HG03280 (cell line): Measurements from ENCODE around the gene ZNRF3.
"Not testable (repeated sequence)": the region's sequence is repeated elsewhere in the genome, so short reads cannot be mapped to it uniquely, and the experiment has no call there.

Experiments
- ATAC-seq: cut with Tn5 transposase; IDR thresholded peaks from one replicate; pipeline ENCODE4 v1.9.1; 2021; ENCODE audit warnings: mild to moderate bottlenecking, moderate library complexity; ENCODE audit not compliant: unreplicated experiment

ZNRF3 gene

DNA sequence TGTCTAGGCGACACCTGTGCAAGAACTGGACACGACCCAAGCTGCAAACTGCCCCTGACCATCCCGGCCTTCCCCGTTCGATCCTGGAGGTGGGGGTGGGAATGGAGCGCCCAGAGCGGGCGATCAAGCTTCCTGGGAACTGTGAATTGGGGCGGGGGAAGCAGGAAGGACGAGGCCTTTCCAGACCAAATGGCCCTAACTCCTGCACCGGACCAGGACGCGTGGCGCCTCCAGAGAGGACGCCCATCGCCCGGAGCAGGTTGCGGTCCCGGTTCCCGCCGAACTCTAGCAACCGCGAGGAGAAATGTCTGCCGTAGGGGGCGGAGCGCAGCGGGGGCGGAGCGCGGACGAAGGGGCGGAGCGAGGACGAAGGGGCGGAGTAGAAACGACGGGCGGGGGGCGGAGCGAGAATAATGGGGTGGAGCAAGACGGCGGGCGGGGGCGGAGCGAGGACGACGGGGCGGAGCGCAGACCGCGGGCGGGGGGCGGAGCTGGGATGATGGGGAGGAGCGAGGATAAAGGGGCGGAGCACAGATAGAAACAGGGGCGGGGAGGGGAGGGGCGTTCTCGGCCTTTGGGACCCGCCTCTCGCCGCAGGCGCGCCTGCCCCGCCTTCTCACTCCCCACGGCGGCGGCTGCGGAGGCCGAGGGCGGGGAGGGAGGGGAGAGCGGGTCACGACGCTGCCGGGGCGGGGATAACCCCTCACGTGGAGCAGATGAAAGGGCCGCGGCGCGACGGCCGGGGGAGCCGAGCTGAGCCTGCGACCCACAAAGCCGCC is at the start of gene ZNRF3:
Gene ZNRF3, plus strand, starts transcription at position 695 of the 779 bp plus-strand sequence. CDS start 195 bp downstream, outside the sequence.
- ATAC-seq, result peak; percentile 68

DNA sequence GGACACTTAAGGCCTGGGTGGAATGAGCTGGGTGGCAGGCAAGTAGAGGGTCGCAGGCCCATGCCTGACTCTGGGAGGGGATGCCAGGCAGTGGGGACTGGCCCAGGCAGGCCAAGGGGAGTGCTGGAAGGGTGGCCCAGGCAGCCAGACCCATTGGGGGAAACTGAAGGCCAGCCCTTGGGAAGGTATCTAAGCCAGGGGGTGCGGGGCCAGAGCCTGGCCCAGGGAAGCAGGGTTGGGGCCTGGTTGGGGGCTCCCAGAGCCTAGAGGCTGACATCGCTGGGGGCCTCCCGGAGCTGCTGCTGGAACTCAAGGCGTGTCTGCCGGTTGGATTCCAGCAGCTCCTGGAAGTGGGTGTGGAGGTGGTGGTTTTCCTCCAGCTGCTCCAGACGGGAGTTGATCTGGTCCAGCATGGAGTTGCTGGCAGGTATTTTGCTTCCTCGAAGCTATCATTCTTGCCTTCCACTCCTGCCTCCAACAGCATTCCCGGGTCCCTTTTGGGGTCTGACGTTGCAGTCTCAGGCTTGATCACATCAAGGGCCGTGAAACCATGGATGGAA is 47.7 kb upstream of the ZNRF3 start:
- no peak for ATAC-seq

DNA sequence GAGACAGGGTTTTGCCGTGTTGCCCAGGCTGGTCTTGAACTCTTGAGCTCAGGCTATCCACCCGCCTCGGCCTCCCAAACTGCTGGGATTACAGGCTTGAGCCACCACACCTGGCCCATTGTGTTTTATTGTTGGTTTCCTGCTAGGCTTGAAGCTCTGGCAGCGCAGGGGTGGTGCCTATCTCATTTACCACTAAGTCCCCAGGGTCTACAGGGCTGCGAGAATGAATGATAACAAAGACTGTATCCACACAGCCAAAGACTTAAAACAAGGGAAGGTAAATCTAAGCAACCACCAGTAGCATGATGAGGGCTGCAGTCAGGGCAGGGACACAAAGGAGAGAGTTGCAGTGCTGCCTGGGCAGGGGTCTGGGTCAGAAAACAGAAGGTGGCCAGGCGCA is 45.7 kb upstream of the ZNRF3 start:
- ATAC-seq, result no peak

DNA sequence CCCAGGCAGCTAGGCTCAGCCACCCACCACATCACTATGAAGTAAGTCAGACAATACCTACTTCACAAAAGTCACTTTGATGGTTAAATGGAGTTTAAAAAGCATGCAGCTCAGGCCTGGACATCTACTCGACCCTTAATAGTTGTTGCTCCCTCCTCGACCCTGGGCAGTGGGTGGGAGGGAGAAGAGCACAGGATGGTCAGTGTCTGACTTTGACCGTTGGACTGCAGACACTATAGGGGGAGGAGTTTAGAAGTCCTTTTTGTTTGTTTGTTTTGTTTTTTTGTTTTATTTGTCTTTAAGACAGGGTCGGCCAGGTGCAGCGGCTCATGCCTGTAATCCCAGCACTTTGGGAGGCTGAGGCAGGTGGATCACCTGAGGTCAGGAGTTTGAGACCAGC is 44.4 kb upstream of the ZNRF3 start:
- ATAC-seq, result no peak

DNA sequence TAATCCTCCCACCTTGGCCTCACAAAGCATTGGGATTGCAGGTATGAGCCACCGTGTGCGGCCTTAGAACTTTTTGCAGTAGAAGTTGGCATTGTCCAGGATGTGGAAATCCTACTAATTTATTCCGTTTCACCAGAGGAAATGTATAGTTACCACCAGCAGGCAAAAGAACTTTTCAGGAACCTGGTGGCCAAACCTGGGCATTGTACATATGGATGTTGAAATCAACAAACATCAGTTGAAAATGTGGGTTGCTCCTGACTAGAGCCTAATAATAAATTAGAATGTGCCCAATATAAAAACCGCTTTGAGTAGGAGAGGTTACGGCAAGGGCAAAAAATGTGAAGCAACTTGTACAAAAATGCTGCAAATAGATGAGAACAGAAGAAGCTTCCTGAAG is 42.3 kb upstream of the ZNRF3 start:
- ATAC-seq, result no peak

DNA sequence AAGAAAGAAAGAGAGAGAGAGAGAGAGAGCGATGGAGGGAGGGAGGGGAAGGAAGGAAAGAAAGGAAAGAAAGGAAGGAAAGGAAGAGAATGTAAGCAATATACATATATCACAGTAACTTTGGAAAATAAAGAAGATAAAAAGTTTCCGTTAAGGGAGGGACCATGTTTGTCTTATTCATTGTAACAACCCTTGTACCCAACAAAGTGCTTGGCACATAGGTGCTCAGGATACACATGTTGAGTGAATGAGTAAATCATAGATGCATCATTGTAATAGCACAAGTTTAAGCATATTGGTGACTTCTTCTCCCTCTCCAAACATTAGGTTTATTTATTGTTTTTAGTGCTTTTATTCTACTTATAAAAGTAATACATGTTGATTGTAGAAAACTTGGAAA is 39.7 kb upstream of the ZNRF3 start:
- no peak for ATAC-seq

- not testable (repeated sequence) for ATAC-seq
These were observed 39.1 kb upstream of the ZNRF3 start for GRCh38 chr22:28844277-28844676.

- no peak for ATAC-seq
These were observed 36.4 kb upstream of the ZNRF3 start for GRCh38 chr22:28846994-28847393.

- ATAC-seq, result no peak
These were observed 27.8 kb upstream of the ZNRF3 start for GRCh38 chr22:28855355-28856094.

DNA sequence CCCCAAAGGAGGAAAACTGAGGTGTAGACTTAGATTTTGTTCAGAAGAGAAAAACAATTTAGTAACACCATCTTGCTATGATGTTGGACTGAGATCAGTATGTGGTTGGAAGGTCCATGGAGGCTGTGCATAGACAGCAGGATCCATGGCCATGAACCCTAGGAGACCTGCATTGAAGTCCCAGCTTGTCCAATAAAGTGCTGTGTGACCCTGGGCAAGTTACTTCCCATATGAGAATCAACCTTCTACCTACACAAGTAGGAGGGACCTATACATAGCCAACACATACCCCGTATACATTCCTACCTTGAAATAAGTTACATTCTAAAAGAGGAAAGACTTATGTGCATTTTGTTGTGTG is 27.3 kb upstream of the ZNRF3 start:
- ATAC-seq, result no peak

- no peak for ATAC-seq
These were observed 26.1 kb upstream of the ZNRF3 start for GRCh38 chr22:28857288-28857687.

DNA sequence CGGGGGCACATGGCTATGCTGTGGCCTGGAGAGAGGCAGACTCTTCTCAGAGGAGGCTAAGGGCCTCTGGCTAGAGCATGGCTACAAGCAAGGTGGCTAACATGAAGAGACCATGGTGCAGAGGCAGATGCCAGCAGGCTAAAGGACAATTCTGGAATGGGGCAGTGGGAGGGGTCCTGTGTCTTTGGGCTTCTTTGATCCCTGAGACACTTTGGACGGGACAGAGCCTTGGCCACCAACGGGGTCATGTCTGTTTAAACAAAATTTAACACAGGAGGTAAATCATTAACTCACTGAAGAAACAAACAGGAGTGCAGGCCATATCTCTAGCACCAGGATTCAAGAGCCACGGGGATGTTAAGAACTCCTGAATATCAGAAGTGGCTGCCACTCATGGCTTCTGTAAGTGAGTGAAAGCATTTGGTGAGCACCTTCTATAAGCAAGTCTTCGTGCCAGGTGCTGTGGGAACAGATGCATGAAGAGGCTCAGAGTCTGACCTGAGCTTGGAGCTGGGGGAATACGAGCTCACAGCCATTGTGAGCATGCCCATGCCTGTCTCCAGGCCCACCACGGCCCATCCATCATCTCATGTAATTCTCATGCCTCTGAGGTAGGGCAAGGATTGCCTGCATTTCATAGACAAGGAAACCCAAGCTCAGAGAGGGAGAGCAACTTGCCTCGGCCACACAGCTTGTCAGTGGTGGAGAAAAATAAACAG is 18.3 kb upstream of the ZNRF3 start:
- no peak for ATAC-seq

GRCh38 chr22:28867191-28867590 is 16.2 kb upstream of the ZNRF3 start:
- no peak for ATAC-seq

DNA sequence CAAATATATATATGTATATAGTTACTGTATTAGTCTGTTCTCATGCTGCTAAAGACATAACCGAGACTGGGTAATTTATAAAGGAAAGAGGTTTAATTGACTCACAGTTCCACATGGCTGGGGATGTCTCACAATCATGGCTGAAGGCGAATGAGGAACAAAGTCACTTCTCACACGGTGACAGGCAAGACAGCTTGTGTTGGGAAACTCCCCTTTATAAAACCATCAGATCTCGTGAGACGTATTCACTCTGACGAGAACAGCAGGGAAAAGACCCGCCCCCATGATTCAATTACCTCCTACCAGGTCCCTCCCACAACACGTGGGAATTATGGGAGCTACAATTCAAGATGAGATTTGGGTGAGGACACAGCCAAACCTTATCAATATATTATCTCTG is 15.0 kb upstream of the ZNRF3 start:
- not testable (repeated sequence) for ATAC-seq

- no peak for ATAC-seq
These were observed 13.6 kb upstream of the ZNRF3 start for GRCh38 chr22:28869736-28870135.

- ATAC-seq, result no peak
These were observed 10.0 kb upstream of the ZNRF3 start for GRCh38 chr22:28873183-28873963.

DNA sequence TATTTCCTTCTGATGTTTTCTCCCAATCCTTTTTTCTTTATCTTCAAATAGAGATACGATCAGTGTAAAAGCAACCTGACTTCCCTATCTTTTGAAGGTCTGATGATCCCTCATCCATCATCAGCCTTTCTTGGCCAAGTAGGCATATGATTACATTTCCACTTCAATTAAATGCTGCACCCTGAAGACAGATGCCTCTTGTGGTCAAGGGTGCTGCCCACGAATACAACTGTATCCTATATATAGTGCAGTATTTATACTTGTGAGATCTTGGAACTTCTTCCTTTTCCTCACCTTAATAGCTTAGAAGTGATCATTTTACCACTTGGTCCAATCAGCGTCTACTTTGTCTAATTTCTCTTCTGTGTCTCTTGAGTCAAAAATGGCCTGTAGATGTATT is 9.3 kb upstream of the ZNRF3 start:
- no peak for ATAC-seq

DNA sequence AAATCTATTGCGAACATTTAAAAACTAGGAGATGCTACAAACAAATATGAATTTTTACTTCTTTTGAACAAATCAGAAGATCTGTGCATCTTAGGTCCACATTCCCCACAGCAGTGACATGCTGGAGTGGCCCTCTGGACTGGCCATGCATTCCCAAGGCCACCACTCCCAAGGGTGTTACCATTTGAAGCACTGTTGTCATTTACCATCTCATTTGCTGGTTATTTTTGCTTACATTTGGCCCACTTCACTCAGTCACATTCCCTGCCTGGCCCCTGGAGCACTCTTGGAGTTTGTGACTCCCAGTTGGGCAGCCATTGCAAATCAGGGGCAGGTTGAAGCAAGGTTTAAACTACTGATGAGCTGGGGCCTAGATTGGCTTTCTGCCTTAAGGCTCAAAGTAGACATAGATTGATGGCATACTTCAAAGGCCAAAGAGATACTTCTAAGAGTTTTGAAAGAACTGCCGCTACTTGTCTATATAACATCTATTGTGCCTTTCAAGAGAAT is 8.5 kb upstream of the ZNRF3 start:
- no peak for ATAC-seq

- no peak for ATAC-seq
These were observed 861 bp upstream of the ZNRF3 start for GRCh38 chr22:28882545-28882877.

DNA sequence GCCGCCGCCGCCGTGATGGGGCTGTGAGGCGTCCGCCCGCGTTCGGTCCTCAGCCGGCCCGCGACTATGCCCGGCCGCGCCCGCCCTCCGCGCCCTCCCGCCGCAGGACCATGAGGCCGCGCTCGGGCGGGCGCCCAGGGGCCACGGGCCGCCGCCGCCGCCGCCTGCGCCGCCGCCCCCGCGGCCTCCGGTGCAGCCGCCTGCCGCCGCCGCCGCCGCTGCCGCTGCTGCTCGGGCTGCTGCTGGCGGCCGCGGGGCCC is 215 bp downstream of the ZNRF3 start:
- ATAC-seq, result peak; percentile 31
